ENCODE measurements around the gene GCK.

The GCK gene

GRCh38 chr7:44189286-44189992 lies at the start of gene GCK:
GCK (minus strand) TSS chr7:44189439; CDS start chr7:44188953, 486 bp downstream.
- peak; percentile 32 for DNase-seq

GRCh38 chr7:44238116-44238695 lies 49.0 kb upstream of the GCK start:
- no peak for DNase-seq

DNA sequence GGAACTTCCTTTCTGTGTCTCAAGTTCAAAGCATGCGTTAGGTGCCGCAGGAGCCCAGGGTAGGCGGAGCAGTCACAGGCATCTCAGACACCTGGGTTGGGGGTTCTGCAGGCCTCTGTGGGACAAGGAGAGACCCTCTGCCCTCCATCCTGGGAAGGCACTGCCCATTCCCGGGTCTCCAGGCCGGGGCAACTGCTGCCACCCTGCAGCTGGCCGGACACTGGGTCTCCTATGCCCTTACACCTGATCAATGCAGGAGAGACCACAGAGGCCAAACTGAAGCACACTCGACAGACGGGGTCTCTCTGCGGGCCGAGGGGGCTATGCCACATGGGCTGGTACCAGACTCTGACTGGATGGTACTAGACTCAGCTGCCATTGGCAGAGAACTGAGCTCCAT lies 48.5 kb upstream of the GCK start:
- no peak for DNase-seq

- no peak for DNase-seq
Observed at GRCh38 chr7:44236333-44236728, 47.1 kb upstream of the GCK start.

GRCh38 chr7:44235582-44236332 lies 46.5 kb upstream of the GCK start:
- DNase-seq: no peak

- no peak for DNase-seq
Observed at GRCh38 chr7:44235066-44235465, 45.8 kb upstream of the GCK start.

DNA sequence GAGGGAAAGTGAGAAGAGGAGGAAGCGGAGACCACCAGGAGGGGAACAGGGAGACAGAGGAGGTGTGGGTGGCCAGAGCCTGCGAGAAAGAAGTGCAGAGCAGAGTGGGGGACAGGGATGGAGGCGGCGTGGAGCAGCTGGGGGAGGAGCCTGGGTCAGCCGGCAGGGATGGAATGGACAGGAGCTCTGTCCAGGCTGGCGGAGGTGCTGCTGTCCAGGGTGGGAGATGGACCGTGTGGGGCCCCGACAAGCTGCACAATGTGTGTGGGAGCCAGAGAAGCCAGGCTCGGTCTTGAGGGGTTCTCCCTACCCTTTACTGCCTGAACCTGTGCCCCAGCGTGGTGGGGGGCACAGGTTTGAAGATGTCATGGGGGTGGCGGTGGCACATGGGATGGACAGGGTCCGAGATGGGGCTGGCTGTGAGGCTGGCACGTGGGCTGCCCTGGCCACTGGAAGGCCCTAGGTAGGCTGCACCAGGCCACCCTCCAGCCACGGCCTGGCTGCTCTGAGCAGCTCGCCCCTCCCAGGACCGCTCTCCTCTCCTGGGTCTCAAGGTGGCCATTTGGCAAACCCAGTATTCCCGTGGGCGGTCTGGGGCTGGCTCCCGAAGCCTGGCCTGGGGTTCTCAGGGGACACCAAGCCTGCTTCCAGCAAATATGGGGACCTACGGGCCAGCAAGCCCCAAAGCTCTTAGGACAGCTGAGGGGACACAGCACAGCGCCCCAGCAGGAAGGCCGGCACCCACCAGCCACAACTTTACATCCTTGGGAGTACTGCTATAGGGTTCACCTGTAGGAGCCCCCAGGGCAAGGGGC lies 43.9 kb upstream of the GCK start:
- no peak for DNase-seq

DNA sequence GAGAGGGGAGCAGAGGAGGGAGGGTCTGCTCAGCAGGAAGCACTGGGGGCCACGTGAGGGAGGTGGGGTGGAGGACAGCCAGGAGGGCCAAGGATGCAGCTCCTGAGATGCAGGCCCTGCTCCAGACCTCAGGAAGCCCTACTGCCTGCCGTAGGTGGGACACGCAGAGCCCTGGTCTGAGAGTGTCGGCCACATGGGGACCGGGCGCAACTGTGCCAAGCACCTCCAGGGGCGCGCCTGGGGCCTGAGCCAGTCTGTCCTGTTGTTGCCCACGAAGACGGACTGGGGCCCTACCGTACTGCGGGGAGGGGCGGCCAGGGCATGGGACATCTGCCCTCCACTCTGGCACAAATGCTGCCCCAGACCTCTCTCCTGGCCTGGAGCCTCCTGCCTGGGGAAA lies 43.2 kb upstream of the GCK start:
- no peak for DNase-seq

DNA sequence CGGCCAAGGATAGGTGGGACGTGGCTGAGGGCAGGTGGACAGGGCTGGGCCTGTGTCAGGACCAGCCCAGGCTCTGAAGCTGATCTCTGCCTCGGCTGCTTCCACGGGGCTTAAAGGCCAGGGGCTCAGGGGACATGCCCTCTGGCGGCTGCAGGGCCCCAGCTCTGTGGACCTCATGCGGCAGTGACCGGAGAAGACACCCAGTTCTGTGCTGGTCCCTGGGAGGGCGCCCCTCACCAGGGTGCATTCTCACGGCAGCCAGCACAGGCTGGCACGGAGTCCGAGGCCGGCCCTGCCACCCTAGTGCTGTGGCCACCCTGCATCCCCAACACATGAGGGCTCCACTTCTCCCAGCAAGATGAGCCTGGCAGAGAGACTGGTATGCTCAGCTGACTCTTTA lies 41.8 kb upstream of the GCK start:
- no peak for DNase-seq

- DNase-seq: no peak
Observed at GRCh38 chr7:44230286-44230685, 41.0 kb upstream of the GCK start.

DNA sequence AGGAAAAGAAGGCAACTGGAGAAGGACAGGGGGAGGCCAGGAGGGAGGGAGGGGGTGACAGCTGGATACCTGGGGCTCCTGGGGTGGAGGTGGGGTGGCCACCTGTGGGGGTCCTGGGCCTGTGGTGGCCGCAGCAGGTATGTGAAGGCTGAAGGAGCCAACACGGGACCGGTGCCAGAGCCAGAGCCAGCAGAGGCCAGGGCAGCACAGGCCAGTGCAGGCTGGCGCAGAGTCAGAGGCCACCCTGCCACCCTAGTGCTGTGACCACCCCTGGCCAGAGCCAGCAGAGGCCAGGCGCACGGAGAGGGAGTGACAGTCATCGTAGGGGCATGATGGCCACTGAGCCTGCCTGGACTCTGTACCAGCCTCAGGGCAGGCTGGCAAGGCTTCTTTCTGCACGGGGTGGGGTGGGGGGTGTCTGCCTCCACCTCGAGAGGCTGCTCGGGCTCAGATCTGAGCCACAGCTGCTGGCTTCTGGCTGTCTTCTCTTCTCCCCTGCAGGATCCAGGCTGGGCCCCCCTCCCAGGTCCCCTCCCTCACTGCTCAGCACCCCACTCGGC lies 40.4 kb upstream of the GCK start:
- DNase-seq: no peak

DNA sequence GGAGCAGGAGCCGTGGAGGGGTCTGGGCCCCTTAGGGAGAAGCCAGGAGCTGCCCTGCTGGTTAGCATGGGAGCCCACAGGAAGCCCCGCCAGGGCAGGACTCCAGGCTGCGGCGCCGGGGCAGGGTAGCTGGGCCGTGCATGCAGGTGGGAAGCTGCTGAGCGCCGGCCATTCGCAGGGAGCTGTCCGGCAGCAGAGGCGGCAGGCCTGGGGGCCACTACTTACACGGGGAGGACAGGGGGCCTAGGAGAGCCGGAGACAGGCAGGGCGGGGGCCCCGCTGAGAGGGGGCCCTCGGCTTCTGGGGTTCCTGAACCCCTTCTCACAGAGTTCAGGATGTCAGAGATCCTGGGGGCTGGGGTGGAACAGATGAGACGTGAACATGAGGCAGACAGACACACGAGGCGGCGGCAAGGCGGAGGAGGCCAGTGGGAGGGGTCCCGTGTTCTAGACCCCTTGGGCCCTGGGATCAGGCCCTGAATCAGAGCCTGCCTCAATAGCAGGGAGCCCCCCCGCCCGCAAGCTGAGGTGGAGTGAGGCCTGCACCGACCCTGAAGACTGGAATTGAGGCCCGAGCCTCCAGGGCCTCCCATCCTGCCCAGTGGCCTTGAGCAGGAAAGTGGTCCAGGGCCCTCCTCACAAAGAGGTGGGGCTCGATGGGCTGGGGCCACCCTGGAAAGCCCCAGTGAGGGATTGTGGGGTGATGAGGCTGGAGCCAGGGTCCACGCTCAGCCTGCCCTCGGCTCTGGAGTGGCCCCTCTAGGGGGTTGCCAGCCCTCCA lies 39.5 kb upstream of the GCK start:
- no peak for DNase-seq

DNA sequence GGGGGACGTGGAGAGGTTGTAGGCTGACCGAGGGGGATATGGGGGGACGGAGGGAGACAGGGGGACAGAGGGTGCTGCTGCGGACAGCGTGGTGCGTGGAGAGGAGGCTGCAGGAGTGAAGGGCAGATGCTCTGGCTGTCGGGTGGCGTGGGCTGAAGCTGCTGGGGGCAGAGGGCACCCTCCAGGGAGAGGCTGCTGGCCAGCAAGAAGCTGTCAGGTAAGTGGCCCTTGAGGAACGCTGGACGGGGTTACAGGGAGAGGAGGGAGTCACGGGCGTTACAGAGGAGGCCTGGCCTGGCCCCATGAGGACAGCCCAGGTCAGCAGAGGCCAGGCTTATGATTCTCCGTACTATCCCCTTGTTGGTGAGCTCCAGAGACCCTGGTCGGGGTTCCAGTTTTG lies 38.7 kb upstream of the GCK start:
- DNase-seq: no peak

GRCh38 chr7:44226396-44226753 lies 37.1 kb upstream of the GCK start:
- DNase-seq: no peak

- no peak for DNase-seq
Observed at GRCh38 chr7:44225566-44226395, 36.5 kb upstream of the GCK start.

GRCh38 chr7:44224974-44225565 lies 35.8 kb upstream of the GCK start:
- DNase-seq: no peak

GRCh38 chr7:44224080-44224973 lies 35.1 kb upstream of the GCK start:
- DNase-seq: no peak

DNA sequence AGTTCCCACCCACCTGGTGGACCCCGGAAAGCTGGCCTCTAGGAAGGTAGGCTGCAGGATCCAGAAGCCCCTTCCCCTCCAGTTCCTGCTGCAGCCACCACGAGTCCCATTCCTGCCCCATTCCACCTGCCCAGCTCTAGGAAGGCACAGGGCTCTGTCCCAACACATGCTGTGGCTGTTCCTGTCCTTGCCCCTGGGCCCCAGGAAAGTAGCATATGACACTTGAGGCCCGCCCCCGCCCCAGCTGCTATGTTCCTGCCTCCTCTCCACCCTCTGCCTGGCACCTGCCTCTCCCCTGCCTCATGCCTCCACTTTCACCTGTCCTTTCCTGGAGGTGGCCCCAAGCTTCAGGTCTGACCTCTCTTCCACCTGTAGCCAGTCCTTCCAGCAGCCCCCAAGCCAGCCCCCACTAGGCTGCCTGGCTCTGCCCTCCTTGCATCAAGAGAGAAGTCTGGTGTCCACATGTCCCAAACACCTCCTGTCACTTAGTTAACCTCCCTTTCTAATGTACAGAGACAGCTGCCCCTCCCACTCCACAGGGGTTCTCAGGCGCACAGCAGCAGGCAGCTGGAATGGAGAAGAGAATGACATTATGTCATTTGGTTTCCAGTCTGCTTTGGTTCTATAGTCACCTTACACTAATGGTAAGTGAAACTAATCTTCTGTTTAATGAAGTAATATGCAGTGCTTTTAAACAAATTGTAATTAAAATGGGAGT lies 34.3 kb upstream of the GCK start:
- DNase-seq: no peak

GRCh38 chr7:44222776-44223261 lies 33.6 kb upstream of the GCK start:
- DNase-seq: no peak
